AG10803 (cell line): ENCODE measurements around the gene S1PR3.

ENCODE experiments used
- DNase-seq: peaks from one replicate; pipeline ENCODE4 v3.0.0; 2010; ENCODE audit warnings: low read depth
- H3K4me3 ChIP-seq: 2 replicates; pipeline ENCODE4 v1.5.1; 2011; ENCODE audit warnings: mild to moderate bottlenecking, low read length, control low read depth
- CTCF ChIP-seq: conservative IDR thresholded peaks from 2 replicates; pipeline ENCODE4 v1.5.1; 2011; ENCODE audit warnings: mild to moderate bottlenecking, low read length, control low read depth, inconsistent platforms

Gene S1PR3

GRCh38 chr9:88950341-88951154, 40.7 kb upstream of the S1PR3 start:
- DNase-seq: peak; percentile 58
- TF ChIP-seq CTCF: no peak
- H3K4me3 ChIP-seq: no peak overlapping the region

GRCh38 chr9:88951155-88951542, 40.1 kb upstream of the S1PR3 start:
- H3K4me3 ChIP-seq: no peak overlapping the region
- DNase-seq: no peak
- no peak for TF ChIP-seq CTCF

GRCh38 chr9:88952086-88952615, 39.1 kb upstream of the S1PR3 start:
- no peak for DNase-seq
- H3K4me3 ChIP-seq: no peak overlapping the region
- TF ChIP-seq CTCF: no peak

GRCh38 chr9:88952976-88953375, 38.3 kb upstream of the S1PR3 start:
- no peak for TF ChIP-seq CTCF
- DNase-seq: no peak
- H3K4me3 ChIP-seq: no peak overlapping the region

- no peak for TF ChIP-seq CTCF
- DNase-seq: peak; percentile 80
- H3K4me3 ChIP-seq: peak overlapping the region; percentile 26
These were observed 37.8 kb upstream of the S1PR3 start for GRCh38 chr9:88953381-88954029.

GRCh38 chr9:88954066-88954465, 37.2 kb upstream of the S1PR3 start:
- no peak overlapping the region for H3K4me3 ChIP-seq
- no peak for TF ChIP-seq CTCF
- DNase-seq: peak; percentile 48

- no peak for DNase-seq
- no peak overlapping the region for H3K4me3 ChIP-seq
These were observed 33.7 kb upstream of the S1PR3 start for GRCh38 chr9:88957526-88957925.

More at GRCh38 chr9:88957526-88957925, 33.7 kb upstream of the S1PR3 start:
- TF ChIP-seq CTCF: no peak
